GM12873 (cell line): ENCODE results near the gene PARD3.

Source experiments
- TF ChIP-seq, protein P1 (sequence below): IDR thresholded peaks from 2 replicates; pipeline ENCODE4 v1.5.1; 2012; ENCODE audit warnings: low read depth, mild to moderate bottlenecking, moderate library complexity, low read length, control low read depth; ENCODE audit not compliant: insufficient read depth; ENCODE audit errors: missing control alignments

Gene PARD3

DNA sequence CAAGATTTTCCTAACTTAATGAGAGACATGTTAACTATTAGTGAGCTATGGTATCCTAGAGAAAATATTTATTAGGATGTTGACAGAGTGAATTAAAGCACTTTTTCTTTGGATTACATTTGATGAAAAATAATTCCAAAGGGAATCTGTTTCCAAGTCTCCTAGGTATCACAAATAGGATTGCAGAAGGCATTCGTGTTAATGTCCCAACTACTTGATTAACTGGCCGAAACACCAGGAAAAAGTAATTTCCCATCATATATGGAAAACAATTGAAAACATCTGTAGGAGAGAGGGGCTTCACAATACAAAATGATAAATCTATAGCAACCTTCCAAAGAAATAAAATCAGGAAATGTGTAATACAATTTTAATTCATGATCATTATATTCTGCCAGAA, 406.7 kb downstream of the PARD3 start:
- TF ChIP-seq, protein P1, sequence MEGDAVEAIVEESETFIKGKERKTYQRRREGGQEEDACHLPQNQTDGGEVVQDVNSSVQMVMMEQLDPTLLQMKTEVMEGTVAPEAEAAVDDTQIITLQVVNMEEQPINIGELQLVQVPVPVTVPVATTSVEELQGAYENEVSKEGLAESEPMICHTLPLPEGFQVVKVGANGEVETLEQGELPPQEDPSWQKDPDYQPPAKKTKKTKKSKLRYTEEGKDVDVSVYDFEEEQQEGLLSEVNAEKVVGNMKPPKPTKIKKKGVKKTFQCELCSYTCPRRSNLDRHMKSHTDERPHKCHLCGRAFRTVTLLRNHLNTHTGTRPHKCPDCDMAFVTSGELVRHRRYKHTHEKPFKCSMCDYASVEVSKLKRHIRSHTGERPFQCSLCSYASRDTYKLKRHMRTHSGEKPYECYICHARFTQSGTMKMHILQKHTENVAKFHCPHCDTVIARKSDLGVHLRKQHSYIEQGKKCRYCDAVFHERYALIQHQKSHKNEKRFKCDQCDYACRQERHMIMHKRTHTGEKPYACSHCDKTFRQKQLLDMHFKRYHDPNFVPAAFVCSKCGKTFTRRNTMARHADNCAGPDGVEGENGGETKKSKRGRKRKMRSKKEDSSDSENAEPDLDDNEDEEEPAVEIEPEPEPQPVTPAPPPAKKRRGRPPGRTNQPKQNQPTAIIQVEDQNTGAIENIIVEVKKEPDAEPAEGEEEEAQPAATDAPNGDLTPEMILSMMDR: no peak

DNA sequence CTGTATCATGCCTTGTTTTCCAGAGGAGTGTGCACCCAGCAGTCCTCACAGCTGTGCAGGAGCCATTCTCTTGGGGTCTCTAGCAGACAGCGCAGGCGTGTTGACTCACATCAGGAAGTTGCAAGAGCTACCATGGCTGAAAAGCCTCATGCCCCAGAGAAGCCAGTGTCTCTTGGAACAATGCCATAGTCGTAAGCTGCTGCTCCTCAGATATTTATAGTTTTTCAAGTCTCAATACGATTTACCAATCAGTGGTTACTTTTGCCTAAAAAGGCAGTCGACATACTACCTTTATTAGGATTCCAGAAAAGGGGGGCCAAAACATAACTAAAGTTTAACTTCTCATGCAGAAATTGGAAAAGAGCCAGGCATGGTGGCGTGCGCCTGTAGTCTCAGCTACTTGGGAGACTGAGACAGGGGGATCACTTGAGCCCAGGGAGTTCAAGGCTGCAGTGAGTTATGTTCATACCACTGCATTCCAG, 407.7 kb downstream of the PARD3 start:
- TF ChIP-seq, protein P1: no peak

DNA sequence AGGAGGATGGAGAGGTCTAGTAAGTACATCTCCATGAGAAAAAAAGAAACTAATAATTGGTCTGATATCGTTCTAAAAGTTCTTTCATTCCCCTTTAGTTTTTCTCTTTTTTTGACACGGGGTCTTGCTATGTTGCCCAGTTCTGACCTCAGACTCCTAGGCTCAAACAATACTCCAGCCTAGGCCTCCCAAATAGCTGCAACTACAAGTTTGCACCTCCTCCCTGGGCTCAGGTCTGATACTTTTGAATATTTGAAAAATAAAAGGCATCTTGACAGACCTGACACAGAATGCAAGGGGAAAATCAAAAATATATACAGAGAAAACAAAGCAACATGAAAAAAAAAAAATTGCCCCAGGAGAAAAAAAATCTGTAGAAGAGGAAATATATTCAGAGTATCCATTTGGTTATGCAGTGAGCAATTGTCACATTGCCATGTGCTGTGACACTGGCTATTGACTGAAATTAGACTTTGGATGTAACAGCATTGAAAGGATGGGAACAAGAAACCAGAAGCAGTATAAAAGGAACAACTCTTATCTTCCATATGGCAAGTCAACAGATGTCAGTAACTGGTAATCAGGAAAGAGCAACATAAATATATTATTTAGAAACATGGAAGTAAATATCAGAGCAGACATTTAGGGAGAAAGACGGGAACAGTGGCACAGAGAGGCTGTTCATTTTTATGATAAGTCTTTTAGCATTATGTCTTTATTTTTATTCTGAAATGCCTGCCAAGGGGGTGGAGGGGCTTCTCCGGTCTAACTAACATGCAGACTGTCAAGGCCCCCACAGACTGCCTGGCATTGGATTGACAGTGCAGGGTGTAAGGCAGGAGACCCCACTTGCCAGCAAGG, 408.4 kb downstream of the PARD3 start:
- TF ChIP-seq, protein P1: no peak

DNA sequence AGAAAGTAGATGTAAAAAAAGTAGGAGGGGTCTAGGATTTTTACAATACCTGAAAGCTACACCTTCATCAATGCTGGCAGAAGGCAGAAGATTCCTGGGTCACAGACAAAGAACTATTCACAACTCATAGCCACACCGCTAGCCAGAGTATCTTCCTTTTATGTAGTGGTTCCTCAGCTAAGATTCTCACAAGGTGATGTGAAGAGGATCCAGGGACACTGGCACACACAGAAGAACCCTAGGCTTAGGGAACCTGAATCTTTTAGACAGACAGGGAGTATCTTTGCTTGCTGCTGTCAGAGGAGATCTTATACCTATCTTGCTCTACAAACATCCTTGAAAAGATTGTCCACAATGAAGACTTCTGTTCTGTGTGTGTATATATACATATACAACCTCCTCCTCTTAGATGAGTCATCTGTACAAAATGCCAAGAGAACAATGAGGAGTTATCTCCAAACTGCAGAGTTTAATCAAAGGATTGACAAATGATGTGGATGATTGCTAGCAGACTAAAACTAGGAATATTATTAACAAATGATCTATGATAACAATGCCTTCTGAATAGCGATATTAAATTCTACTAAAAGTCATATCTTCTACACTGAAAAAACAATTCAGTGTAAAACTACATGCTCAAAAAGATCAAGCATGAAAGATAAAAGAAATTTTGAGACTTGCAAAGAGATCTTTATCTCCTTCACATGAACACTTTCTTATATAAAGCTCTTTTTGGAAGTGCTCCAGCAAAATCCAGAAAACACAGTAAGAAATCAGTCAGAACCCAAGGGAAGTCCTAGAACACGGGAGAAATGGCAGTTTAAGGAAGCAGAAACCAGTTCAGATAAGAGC, 409.3 kb downstream of the PARD3 start:
- TF ChIP-seq, protein P1: no peak

DNA sequence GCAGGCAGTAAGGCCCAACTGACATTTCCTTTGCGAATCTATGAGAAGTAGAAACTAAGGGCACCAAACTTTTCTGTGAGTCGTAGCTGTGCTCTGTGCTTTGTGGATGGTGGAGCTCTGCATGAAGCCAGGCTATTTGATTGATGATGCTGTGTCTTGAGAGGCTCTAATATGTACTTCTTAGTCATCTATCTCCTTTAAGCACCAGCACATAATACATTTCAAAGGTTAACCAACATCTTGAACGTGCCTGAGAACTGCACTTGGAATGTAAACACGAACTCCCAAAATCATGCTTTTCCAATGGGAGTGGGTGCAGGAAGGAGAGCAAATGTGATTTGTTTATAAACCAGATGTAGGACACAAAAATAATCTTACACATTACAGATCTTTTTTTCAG, 411.6 kb downstream of the PARD3 start:
- TF ChIP-seq, protein P1: no peak

DNA sequence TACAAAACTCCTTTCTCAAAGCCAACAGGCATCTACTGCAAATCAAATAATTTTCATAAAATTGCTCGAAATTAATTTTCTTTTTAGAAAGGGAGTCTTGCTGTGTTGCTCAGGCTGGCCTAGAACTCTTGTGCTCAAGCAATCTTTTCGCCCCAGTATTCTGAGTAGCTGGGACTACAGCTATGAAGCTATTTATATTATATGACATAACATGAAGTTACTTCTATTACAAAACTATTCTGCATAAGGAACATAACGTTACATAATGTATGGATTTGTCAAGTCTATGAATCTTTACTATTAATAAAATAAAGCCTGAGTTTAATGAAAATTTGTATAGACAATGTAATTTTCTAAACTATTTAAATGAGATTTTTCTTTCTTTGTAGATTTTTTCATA, 415.0 kb downstream of the PARD3 start:
- TF ChIP-seq, protein P1: no peak

DNA sequence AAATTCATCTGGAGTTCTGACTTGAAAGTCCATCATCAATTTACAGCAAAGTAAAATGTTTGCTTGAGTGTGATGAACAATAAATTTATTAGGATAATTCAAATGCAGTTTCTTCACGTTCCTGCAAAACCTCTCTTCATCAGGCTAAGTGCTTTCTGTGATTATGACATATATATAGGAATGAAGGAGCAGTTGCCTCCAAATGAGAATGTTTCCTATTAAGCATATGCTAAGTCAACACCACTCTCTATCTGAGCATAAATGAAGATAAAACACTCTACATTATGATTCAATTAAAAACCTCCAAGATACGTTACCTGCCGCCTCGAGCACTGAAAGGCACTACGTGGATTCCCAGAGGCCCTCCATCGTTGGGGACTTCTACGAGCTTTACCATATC, 416.1 kb downstream of the PARD3 start:
- TF ChIP-seq, protein P1: no peak
